Stimulated activated CD4-positive, alpha-beta T cell treated with anti-CD3 and anti-CD28 coated beads, Interleukin-12 subunit alpha, Interleukin-12 subunit beta, amount 100 ng/mL, for 48 hours (primary cell): Measurements from ENCODE around the gene TAMALIN.

Experiments used
- DNase-seq, 3 donors: peaks; one replicate each; pipeline ENCODE4 v3.0.0-alpha.2; 2020; ENCODE audit warnings: low read depth in 2 of 3, low spot score in 1 of 3

The TAMALIN gene

DNA sequence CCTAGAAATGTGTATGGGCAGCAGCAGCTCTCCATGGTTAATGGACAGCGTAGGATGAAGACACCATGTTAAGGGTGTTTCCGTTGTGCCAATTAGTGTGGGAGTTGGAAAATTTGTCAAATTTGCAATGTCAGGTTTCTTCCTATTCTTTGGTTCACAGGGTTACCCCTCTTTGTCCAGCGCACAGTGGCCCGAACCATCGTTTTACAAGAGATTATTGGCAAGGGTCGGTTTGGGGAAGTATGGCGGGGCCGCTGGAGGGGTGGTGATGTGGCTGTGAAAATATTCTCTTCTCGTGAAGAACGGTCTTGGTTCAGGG lies 26.0 kb upstream of the TAMALIN start:
- no peak for DNase-seq

DNA sequence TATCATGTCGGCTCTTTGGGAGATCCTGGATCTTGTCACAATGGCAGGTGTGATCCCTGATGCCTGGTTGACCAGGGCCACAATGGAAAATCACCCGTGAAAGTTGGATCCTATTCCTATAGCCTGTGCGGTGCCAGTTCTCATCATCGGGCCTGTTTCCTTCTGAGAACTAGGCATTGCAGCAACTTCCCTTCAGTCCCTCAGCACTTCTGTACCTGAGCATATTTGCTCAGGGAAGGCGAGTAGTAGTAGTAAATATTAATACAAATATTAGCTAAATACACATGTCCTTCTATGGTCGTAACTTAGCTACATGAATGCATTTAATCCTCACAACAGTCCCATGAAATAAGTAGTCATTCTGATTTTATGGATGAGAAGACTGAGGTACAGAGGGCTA lies 22.1 kb upstream of the TAMALIN start:
- no peak for DNase-seq

DNA sequence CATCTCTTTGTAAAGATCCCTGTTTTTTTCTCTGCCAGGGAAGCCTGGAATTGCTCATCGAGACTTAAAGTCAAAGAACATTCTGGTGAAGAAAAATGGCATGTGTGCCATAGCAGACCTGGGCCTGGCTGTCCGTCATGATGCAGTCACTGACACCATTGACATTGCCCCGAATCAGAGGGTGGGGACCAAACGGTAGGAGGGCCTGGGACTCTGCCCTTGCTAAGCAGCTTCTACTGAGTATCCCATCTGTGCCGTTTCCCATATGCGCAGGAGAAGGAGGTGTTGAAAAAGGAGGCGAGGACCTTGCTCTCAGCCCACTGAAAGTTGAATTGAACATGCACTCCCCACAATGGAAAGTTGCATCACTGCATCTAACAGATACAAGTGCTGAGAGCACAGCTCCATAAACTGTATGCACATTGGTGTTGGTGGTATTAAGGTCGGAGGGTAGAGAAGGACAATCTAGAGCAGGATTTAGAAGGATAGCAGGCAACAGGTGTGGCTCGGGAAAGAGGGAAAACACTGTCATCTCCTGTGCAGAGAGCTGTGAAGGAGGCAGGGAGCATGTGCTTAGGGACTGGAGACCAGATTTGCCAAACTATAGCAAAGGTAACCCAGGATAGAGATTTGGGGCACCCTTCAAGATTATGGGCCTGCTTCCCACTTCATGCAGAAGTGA lies 21.5 kb upstream of the TAMALIN start:
- DNase-seq, result no peak

DNA sequence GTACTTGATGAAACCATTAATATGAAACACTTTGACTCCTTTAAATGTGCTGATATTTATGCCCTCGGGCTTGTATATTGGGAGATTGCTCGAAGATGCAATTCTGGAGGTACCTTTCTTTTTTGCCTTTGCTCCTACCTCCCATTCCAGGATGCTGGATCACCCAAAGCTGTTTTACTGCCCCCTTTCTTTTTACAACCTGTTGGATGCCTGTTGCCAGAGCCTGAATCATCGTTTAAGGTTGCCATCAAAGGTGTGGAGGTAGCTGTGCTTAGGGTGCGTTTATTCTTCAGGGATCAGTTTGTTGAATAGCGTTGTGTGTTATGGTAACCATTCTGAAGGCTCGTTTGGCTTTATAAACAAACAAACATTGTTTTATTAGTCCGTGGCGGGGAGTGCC lies 19.9 kb upstream of the TAMALIN start:
- no peak for DNase-seq

DNA sequence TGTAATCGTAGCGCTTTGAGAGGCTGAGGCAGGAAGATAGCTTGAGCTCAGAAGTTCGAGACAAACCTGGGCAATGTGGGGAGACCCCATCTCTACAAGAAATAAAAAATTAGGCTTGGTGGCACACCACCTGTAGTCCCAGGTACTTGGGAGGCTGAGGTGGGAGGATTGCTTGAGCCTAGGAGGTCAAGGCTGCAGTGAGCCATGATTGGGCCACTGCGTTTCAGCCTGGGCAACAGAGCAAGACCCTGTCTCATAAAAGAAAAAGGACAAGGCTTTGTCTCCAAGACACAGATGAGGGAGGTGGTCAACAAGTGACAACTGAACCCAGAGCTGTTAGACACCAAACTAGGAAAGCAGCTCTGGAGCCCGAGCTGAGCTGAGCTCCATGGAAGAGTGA lies 14.5 kb upstream of the TAMALIN start:
- no peak for DNase-seq

DNA sequence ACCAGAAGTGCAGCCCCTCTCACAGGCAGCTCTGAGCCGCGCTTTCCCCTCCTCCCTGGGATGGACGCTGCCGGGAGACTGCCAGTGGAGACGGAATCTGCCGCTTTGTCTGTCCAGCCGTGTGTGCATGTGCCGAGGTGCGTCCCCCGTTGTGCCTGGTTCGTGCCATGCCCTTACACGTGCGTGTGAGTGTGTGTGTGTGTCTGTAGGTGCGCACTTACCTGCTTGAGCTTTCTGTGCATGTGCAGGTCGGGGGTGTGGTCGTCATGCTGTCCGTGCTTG lies 12.3 kb upstream of the TAMALIN start:
- no peak for DNase-seq

DNA sequence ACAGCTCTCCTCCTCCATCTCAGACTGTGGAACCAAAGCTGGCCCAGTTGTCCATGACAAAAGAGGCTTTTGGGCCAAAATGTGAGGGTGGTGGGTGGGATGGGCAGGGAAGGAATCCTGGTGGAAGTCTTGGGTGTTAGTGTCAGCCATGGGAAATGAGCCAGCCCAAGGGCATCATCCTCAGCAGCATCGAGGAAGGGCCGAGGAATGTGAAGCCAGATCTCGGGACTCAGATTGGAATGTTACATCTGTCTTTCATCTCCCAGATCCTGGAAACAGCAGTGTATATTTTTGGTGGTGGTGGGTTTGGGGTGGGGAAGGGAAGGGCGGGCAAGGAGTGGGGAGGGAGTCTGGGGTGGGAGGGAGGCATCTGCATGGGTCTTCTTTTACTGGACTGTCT lies 11.8 kb upstream of the TAMALIN start:
- no peak for DNase-seq

DNA sequence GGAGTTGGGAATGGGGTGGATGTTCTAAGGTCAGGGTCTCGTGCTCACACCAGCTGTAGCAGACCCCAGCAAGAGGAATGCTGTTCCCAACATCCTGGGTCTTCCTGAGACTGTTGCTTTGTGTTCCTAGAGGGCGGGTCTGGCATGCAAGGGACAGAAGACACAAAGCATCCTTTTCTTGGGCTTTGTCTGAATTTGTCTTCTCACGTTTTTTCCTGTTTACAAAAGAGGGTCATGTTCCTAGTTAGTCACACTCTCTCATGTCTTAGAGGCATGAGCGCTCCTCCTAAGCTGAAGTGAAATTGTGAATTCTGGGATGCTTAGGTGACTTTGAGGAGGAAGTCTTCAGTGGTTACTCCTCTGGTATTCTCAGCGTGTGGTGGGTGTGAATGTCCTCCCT lies 9.6 kb upstream of the TAMALIN start:
- no peak for DNase-seq

DNA sequence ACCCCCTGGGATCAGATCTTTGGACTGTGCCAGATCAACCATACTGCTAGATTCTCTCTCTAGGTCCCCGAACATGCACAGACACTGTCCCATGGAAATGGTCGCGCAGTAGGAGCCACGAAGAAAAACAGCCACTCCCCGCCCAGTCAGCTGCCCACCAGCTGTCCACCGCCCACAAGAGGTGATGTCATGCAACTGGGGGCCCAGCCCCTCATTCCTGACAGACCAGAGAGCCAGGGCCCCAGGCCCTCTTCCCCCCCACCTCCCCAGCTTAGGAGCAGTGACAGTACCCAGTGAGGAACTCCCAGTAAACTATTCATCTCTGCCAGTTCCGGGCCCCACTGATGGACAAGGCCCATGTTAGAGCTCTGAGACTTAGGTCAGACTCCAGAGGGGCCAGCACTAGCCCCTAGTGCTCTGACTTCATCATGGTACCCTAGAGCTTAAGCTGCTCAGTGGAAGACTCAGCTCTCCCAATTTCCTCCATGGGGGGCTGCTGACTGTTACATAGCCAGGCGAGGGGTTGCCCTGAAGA lies 3.7 kb upstream of the TAMALIN start:
- DNase-seq, result no peak

DNA sequence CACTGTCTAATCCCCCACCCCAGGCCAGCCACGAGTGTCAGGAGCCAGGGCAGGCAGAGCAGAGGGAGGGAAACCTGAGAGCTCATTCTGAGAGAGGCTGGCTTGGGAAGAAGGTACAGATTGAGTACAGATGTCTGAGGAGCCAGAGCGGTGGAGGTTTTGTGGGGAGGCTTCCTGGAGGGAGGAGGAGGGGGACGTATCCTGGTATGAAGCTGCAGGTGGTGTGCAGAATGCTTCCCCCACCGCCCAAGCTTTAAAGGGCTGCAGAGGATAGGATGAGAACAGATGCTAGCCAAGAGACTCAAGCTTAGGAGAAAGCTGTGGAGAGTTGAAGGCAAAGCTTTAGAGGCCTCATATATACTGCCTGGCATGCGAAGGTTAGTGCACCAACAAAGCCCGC lies 3.2 kb upstream of the TAMALIN start:
- no peak for DNase-seq

DNA sequence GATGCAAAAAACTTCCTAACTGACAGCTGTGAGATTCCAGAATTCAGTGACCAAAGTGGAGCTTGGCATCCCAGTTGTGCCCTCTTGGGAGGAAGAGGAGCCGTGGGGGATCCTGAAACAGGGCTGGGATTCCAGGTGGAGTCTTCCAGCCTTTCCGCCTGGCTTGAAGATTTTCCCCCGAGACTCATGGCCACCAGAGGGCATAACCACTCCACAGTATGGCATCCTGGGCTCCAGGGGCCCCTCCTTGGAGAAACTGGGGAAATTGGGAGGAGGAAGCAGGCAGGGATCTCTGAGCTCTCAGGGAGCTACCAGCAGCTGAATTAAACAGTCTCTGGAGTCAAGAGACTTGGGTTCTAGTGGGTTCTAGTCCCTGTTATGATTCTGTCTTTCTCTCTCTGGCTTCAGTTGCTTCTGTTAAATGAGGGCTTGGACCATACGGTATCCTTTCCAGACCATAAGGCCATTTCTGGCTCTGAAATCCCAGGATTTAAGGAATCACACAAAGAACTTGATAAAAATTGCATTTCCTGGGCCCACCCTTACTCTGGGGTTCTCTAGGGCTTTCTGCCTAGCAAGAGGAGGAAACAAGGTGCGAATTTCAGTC lies 2.6 kb upstream of the TAMALIN start:
- no peak for DNase-seq

DNA sequence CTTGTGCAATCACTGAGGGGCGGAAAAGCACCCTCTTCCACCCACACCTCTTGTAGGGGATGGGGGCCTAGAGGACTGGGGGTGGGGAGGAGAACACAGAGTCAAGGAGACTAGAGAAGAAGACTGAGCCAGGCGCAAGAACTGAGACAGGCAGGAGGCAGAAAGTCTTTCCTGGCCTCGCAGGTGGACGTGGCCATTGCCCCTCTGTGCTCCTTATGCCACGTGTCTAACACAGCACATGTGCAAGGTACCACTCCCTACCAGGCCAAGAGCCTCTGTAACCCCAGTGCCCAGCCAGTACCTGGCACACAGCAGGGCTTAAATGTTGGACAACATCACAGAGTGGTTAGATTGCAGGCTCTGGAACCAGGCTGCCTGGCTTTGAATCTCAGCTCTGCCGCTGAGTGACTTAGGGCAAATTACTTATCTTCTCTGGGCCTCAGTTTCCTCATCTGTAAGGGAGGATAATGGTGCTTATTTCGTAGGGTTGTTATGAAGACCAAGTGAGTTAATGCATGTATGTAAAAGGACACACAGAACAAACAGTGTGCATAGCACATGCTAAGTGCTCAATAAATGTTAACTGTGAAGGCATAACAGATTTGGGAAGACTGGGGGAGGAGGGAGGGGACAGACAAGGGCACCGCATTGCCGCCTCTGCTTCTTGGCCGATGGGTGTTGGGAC lies 1.4 kb upstream of the TAMALIN start:
- DNase-seq, result no peak

DNA sequence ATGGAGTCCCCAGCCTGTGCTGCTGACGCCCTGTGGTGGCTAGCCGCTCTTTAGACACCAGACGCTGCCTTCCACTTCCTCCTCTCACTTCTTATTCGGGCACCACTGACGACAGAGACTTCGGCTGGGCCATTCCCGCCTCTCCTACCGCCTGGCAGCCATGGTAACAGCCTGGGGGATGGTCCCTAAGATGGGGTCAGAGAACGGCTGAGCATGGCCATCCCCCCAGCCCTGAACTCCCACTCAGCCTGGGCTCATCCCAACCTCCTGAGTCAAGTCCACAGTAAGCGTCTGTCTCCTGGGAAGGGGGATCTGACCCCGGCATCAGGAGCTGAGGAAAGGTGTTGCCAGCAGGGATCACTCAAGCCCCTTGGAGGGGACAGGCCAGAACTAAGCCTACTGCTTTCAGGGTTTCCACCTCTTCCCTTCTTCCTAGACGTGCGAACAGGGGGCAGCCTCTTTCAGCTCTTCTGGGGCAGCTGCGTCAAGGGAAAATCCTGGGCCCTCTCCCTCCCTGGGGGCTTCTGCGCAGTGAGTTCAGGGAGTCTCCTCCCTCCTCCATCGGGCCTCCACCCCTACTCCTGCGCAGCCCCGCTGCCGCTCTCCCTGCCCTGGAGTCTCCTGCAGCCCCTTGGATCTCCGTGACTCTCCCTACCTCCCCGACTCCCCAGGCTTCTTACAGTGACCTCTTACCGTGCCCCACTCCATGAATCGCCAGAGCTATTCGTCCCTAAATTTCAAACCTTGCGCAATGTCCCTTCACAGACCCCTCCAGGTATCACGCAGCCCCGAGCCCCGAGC lies 643 bp upstream of the TAMALIN start:
- no peak for DNase-seq

DNA sequence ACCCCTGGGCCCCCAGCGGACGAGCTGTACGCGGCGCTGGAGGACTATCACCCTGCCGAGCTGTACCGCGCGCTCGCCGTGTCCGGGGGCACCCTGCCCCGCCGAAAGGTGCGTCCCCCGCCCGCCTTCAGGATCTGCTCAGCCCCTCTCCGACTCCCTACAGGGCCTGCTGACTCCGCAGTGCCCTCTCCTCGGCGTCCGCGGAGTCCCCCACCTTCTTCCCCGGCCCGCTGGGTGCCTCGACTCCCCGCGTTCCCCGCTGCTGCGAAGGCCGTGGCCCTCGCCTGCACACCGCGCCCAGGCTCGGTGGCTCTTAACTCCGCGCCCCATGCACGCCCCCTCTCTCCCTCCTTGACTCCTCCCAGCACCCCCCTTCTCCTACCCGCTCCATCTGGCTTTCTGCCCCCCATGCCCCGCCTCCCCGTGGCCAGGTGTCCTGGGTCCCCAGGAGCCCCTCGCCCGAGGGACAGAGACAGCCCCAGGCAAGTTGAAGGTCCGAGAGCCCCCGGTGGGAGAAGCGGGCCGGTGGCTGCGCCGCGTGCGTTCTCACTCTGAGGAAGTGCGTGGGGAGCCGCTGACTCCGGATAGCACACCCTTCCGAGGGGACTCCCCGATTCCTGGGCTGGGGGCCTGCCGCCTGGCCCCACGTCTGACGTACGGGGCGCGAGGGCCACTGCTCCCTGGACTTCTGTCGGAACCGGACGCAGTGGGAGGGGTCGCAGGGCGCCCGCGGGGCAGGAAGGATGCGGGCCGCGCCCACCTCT lies 594 bp downstream of the TAMALIN start:
- DNase-seq, result peak in 2 of 3 donors; percentile 21 to 24

DNA sequence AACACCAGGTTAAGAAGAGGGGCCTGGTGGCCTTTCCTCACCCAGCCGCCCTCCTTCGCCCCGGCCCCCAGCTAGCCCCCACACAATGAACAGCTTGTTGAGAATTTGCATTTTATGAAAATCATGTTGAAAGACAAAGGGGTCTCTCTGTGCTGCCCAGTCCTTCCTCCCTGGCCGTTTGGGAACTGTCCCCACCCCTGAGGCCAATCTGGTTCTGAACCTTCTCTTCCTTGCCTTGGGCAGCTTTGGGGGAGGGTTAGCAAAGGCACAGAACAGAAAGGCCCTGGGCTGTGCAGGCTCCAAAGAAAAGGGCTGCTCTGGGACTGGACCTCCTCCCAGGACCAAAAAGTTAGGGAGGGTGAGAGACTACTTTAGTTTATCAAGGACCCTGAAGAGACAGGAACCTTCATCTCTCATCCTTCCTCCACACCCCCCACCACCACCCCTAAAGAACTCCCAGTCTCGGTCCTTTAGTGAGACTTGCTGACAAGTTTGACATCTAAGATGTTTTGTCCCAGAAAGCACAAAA lies 1.3 kb downstream of the TAMALIN start:
- DNase-seq, result no peak

DNA sequence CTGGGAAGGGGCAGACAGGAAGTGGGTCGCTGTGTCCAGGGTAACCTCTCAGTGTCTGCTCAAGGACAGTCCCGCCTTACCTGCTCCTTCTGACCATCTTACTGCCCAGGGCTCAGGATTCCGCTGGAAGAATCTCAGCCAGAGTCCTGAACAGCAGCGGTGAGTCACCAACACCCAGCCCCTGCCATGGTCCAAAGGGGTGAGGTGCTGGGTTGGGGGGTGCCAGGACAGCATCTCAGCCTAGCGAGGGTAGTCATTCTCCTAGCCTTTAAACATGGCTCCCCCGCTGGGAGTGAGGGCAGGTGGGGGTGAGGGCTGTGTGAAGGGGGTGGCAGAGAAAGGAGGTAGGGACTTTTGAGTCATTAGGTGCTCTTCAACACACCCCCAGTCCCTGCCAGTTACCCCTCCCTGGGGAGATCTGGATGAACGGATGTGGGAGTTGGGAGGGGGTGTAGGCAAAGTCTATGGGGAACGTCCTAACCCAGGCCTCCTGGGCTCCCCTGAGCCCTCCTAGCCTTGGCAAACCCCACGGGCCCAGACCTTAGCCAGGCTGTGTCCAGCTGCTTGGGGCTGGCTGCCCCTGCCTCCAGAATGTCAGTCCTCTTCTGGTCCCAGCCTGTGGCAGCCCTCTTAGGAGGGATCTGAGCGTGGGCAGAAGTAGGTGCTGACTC lies 2.5 kb downstream of the TAMALIN start:
- no peak for DNase-seq

DNA sequence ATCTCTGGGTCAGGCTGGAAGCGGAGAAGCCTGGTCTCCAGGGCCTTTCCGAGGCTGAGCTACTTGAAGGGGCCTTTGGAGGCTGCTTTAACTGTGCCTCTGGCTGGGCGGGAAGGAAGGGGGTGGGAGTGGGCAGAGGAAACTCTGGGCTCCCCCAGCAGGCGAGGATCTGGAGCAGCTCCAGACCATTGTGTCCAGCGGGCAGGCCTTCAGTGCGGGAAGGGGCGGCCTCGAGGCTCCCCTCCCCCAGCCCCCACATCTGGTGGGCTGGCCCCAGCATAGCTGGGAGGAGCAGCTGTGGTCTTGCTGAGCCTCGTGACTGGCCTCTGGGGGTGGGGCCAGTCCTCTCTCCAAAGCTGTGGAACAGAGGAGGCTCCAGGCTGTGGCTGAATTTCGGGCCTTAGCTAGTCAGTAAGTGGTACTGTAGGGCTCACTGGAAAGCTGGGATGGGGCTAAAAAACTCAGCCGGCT lies 3.4 kb downstream of the TAMALIN start:
- no peak for DNase-seq

DNA sequence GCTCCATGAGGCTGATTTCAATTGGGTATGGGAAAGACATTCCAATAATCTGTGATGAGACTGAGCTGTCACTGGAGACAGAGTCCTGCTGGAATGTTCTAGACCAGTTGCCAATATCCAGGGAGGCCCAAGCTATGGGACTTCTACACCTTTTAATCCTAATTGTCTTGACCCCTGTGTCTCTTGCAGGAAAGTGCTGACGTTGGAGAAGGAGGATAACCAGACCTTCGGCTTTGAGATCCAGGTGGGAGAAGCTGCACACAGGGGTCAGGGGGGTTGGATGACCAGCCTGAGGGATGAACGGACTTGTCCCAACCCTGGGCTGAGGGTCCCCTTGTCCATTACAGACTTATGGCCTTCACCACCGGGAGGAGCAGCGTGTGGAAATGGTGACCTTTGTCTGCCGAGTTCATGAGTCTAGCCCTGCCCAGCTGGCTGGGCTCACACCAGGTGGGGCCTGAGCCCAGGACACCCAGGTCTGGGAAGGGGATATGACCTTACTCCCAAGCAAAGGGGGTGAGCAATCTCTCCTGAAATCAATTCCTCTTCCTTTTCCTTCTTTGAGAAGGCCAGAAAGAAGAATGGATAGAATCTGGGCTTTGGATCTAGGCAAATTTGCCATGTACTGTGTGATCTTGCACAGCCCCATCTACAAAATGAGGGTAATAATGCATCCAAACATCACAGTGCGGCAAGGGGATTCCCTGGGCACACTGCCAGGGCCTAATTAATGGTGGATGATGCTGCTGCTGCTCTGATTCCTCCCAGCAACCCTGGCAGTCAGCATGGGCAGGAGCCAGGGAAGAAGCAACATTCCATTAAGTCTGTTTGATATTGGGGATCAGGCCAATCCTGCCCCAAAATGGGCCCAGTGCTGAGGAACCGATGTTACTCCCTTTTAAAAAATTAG lies 4.2 kb downstream of the TAMALIN start:
- DNase-seq, result no peak

DNA sequence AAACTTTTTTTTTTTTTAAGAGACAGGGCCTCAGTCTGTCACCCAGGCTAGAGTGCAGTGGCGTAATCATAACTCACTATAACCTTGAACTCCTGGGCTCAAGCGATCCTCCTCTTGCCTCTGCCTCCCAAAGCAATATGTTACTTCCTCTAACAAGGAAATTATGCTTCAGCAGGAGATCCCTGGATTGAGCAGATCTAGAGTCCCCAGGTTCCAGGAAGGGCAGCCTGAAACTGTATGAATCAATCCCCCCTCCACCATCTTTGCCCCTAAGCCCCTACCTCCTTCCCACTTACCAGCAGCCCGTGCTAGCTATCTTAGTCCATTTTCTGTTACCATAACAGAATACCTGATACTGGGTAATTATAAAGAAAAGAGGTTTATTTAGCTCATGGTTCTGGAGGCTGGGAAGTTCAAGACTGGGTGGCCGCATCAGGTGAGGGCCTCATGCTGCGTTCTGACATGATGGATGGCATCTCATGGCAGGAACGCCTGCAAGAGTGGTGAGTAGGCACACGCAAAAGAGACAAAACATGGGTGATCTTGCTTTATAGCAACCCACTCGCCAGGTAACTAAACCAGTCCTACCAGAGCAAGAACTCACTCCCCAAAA lies 5.0 kb downstream of the TAMALIN start:
- DNase-seq, result no peak
